H9 (cell line): Measurements from ENCODE around the gene HLF. TPM values are rescaled to one million over a fixed set of nuclear protein-coding genes. Genes with fewer than 3 reads are reported as not detected.

ENCODE experiments used
- DNase-seq: peaks from one replicate; pipeline ENCODE4 v3.0.0-alpha.2; 2017
- H2AFZ ChIP-seq: one replicate; pipeline ENCODE4 v1.6.1; 2013; ENCODE audit warnings: mild to moderate bottlenecking, low read length, control low read depth, moderate library complexity
- H2AK5ac ChIP-seq: 2 replicates; pipeline ENCODE4 v1.6.1; 2013; ENCODE audit warnings: low read length, control low read depth, mixed read lengths; ENCODE audit not compliant: insufficient read length
- H2BK120ac ChIP-seq: one replicate; pipeline ENCODE4 v1.6.1; 2013; ENCODE audit warnings: low read depth, mild to moderate bottlenecking, low read length, control low read depth, inconsistent platforms; ENCODE audit not compliant: poor library complexity, severe bottlenecking
- H2BK12ac ChIP-seq: 2 replicates; pipeline ENCODE4 v1.6.1; 2013; ENCODE audit warnings: low read length, control low read depth, mixed read lengths, low read depth; ENCODE audit not compliant: insufficient read length
- H2BK15ac ChIP-seq: 2 replicates; pipeline ENCODE4 v1.6.1; 2013; ENCODE audit warnings: low read depth, low read length, control low read depth
- H2BK20ac ChIP-seq: one replicate; pipeline ENCODE4 v1.6.1; 2013; ENCODE audit warnings: low read depth, mild to moderate bottlenecking, low read length, control low read depth, inconsistent platforms; ENCODE audit not compliant: poor library complexity, severe bottlenecking
- H2BK5ac ChIP-seq: 2 replicates; pipeline ENCODE4 v1.6.1; 2013; ENCODE audit warnings: low read length, control low read depth, mixed read lengths; ENCODE audit not compliant: insufficient read length
- H3K14ac ChIP-seq: 2 replicates; pipeline ENCODE4 v1.6.1; 2013; ENCODE audit warnings: low read length, control low read depth; ENCODE audit not compliant: insufficient read depth
- H3K18ac ChIP-seq: 2 replicates; pipeline ENCODE4 v1.6.1; 2013; ENCODE audit warnings: low read depth, mild to moderate bottlenecking, mixed read lengths, low read length, control low read depth; ENCODE audit not compliant: insufficient read length
- H3K23ac ChIP-seq: 2 replicates; pipeline ENCODE4 v1.6.1; 2013; ENCODE audit warnings: low read length, control low read depth, mixed read lengths, low read depth; ENCODE audit not compliant: insufficient read length
- H3K23me2 ChIP-seq: 2 replicates; pipeline ENCODE4 v1.6.1; 2013; ENCODE audit warnings: low read depth, mild to moderate bottlenecking, mixed read lengths, low read length, control low read depth; ENCODE audit not compliant: insufficient read length, poor library complexity, severe bottlenecking
- H3K27ac ChIP-seq: 2 replicates; pipeline ENCODE4 v1.5.1; 2013; ENCODE audit warnings: low read length, control low read depth, mixed read lengths, low read depth; ENCODE audit not compliant: insufficient read length
- H3K27me3 ChIP-seq: 2 replicates; pipeline ENCODE4 v1.6.1; 2013; ENCODE audit warnings: low read length, control low read depth, inconsistent platforms; ENCODE audit not compliant: insufficient read depth
- H3K4ac ChIP-seq: 2 replicates; pipeline ENCODE4 v1.6.1; 2013; ENCODE audit warnings: low read depth, mild to moderate bottlenecking, control low read depth, inconsistent platforms, low read length, moderate library complexity
- H3K4me1 ChIP-seq: 2 replicates; pipeline ENCODE4 v1.6.1; 2013; ENCODE audit warnings: low read length, control low read depth, inconsistent platforms; ENCODE audit not compliant: insufficient read depth
- H3K4me2 ChIP-seq: 2 replicates; pipeline ENCODE4 v1.6.1; 2013; ENCODE audit warnings: low read length, control low read depth, mixed read lengths; ENCODE audit not compliant: insufficient read length, insufficient read depth
- H3K56ac ChIP-seq: 2 replicates; pipeline ENCODE4 v1.6.1; 2013; ENCODE audit warnings: low read depth, mild to moderate bottlenecking, mixed read lengths, low read length, control low read depth; ENCODE audit not compliant: insufficient read length
- H3K79me1 ChIP-seq: 2 replicates; pipeline ENCODE4 v1.6.1; 2013; ENCODE audit warnings: low read depth, mild to moderate bottlenecking, moderate library complexity, low read length, control low read depth, inconsistent platforms; ENCODE audit not compliant: insufficient read depth, poor library complexity, severe bottlenecking
- H3K79me2 ChIP-seq: 2 replicates; pipeline ENCODE4 v1.6.1; 2013; ENCODE audit warnings: low read length, control low read depth, inconsistent platforms; ENCODE audit not compliant: insufficient read depth
- H3K9ac ChIP-seq: 2 replicates; pipeline ENCODE4 v1.6.1; 2013; ENCODE audit warnings: low read length, control low read depth, mixed read lengths; ENCODE audit not compliant: insufficient read length; ENCODE audit errors: extremely low read depth
- H3K9me3 ChIP-seq: one replicate; pipeline ENCODE4 v1.6.1; 2013; ENCODE audit warnings: low read depth, low read length, inconsistent platforms; ENCODE audit not compliant: control insufficient read depth
- H3T11ph ChIP-seq: one replicate; pipeline ENCODE4 v1.6.1; 2013; ENCODE audit warnings: mild to moderate bottlenecking, low read length, control low read depth, inconsistent platforms
- H4K20me1 ChIP-seq: one replicate; pipeline ENCODE4 v1.6.1; 2013; ENCODE audit not compliant: control insufficient read depth, insufficient read length, insufficient read depth
- H4K5ac ChIP-seq: 2 replicates; pipeline ENCODE4 v1.6.1; 2013; ENCODE audit warnings: low read depth, mild to moderate bottlenecking, mixed read lengths, low read length, control low read depth; ENCODE audit not compliant: insufficient read length
- H4K8ac ChIP-seq: replicated peaks from 2 replicates; pipeline ENCODE4 v1.6.1; 2013; ENCODE audit warnings: low read length, control low read depth, mixed read lengths, low read depth; ENCODE audit not compliant: insufficient read length
- H4K91ac ChIP-seq: 2 replicates; pipeline ENCODE4 v1.6.1; 2013; ENCODE audit warnings: low read depth, mild to moderate bottlenecking, moderate library complexity, mixed read lengths, low read length, control low read depth; ENCODE audit not compliant: insufficient read length
- H3K27ac Mint-ChIP-seq, 3 experiments: 2 replicates in 2 of 3; 3 replicates in 1 of 3; pipeline ENCODE4 v1.8.0; 2020 to 2021; ENCODE audit warnings: mixed read lengths in 3 of 3, mild to moderate bottlenecking in 1 of 3, moderate library complexity in 1 of 3
- H3K27me3 Mint-ChIP-seq: 2 replicates; pipeline ENCODE4 v1.8.0; 2021; ENCODE audit warnings: low read depth, mild to moderate bottlenecking, moderate library complexity, mixed read lengths
- H3K36me3 Mint-ChIP-seq, 3 experiments: 2 replicates in 2 of 3; 3 replicates in 1 of 3; pipeline ENCODE4 v1.8.0; 2020 to 2021; ENCODE audit warnings: low read depth in 3 of 3, mixed read lengths in 3 of 3; ENCODE audit not compliant: insufficient read depth in 1 of 3
- H3K4me1 Mint-ChIP-seq, 2 experiments: 2 replicates each; pipeline ENCODE4 v1.8.0; 2020; ENCODE audit warnings: mixed read lengths in 2 of 2
- H3K4me3 Mint-ChIP-seq, 2 experiments: 2 replicates in 1 of 2; 3 replicates in 1 of 2; pipeline ENCODE4 v1.8.0; 2020 to 2021; ENCODE audit warnings: mild to moderate bottlenecking in 2 of 2, mixed read lengths in 2 of 2, moderate library complexity in 1 of 2
- H3K9me3 Mint-ChIP-seq, 2 experiments: 2 replicates in 1 of 2; 3 replicates in 1 of 2; pipeline ENCODE4 v1.8.0; 2020; ENCODE audit warnings: mild to moderate bottlenecking in 2 of 2, mixed read lengths in 2 of 2, moderate library complexity in 1 of 2
- CTCF ChIP-seq: fragments of 200-600 bp; sonication (generic); conservative IDR thresholded peaks from 3 replicates; pipeline ENCODE4 v1.8.0; 2021; ENCODE audit warnings: antibody characterized with exemption, mild to moderate bottlenecking
- WGBS: extraction: QIAGEN DNeasy Blood & Tissue Kit; methylation state at CpG from one replicate; pipeline ENCODE4 v1.1.7; 2013; ENCODE audit warnings: missing lambda C conversion rate, low lambda C conversion rate, mixed read lengths; ENCODE audit not compliant: insufficient read length; ENCODE audit errors: extremely low coverage; 5-methylcytosine and 5-hydroxymethylcytosine counted together
- total RNA-seq: library from RNA; stranded (reverse); gene quantifications from 2 replicates; pipeline ENCODE4 v1.2.1, GENCODE V29; 2021

The HLF gene
- total RNA-seq, 1 experiment from 2014 or later: 0.17 TPM

- Histone ChIP-seq H2BK15ac (no peak overlapping the region), H3K9ac (no peak overlapping the region), H3K56ac (no peak overlapping the region), H3K9me3 (no peaks in the 10 kb centered on the region), H3K14ac (no peak overlapping the region), H3K18ac (no peak overlapping the region), H4K20me1 (no peaks in the 10 kb centered on the region), H2BK120ac (no peak overlapping the region), H2BK20ac (no peak overlapping the region), H3K23ac (no peak overlapping the region), H3K27ac (no peak overlapping the region), H3T11ph (no peak overlapping the region), H3K4ac (no peak overlapping the region), H3K4me1 (no peaks in the 10 kb centered on the region), H2BK12ac (no peak overlapping the region), H3K27me3 (no peaks in the 10 kb centered on the region), H3K4me2 (no peak overlapping the region), H4K8ac (no peak overlapping the region), H4K5ac (no peak overlapping the region), H3K79me2 (no peaks in the 10 kb centered on the region), H3K23me2 (no peaks in the 10 kb centered on the region), H2AK5ac (no peak overlapping the region), H2AFZ (no peak overlapping the region), H4K91ac (no peak overlapping the region), H2BK5ac (no peak overlapping the region), H3K79me1 (no peaks in the 10 kb centered on the region)
- H3K27ac Mint-ChIP-seq: no peak overlapping the region; a peak in 1 of 7 replicates
- no peaks in the 10 kb centered on the region for H3K9me3 Mint-ChIP-seq
- H3K27me3 Mint-ChIP-seq: no peaks in the 10 kb centered on the region
- WGBS: no CpG with 5 or more reads among the region's 11 CpGs
- peaks cover 2 to 5% of the 10 kb centered on the region in 2 experiments; a peak in 2 of 4 replicates for H3K4me1 Mint-ChIP-seq
- DNase-seq: no peak
- no peaks in the 10 kb centered on the region for H3K36me3 Mint-ChIP-seq
- TF ChIP-seq CTCF: no peak
- no peak overlapping the region for H3K4me3 Mint-ChIP-seq
These were observed 20.9 kb downstream of the HLF start for GRCh38 chr17:55285340-55286301.
